Measurements from ENCODE around the gene NFATC2IP.
A peak's percentile ranks its signal among the peaks of the same experiment; 100 is the strongest.
"Not testable (repeated sequence)": the region's sequence is repeated elsewhere in the genome, so short reads cannot be mapped to it uniquely, and the experiment has no call there.

NFATC2IP gene

DNA sequence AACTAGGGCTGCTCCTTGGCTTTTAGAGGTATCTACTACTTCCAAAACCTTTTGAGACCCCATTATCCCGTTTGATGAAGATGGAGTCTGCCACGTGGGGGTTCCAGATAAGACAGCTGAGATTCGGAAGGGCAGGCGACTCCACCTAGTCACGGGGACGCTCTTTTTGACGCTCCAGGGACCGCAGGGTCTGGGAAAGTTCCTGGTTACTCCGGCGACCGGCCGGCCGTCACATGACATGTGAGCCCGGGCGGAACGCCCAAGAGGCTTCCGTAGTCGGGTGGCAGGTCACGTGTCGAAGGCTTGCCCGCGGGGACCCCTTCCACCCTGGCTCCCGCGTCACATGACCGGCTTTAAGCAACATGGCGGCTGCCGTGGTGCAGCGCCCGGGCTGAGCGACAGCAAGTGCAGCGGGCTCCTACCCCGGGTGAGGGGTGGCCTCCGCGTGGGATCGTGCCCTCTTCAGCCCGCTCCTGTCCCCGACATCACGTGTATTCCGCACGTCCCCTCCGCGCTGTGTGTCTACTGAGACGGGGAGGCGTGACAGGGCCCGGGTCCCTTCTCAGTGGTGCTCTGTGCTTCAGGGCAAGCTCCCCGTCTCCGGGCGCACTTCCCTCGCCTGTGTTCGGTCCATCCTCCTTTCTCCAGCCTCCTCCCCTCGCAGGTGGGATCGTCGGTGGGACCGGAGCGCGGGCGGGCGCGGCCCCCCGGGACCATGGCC lies 23.9 kb downstream of the NFATC2IP start, which contains the start of gene SPNS1:
TSS of gene SPNS1 (plus strand) at position 342 of the 721 bp plus-strand sequence. CDS start at position 716, 374 bp downstream.
- DNase-seq: peak; percentile 94

DNA sequence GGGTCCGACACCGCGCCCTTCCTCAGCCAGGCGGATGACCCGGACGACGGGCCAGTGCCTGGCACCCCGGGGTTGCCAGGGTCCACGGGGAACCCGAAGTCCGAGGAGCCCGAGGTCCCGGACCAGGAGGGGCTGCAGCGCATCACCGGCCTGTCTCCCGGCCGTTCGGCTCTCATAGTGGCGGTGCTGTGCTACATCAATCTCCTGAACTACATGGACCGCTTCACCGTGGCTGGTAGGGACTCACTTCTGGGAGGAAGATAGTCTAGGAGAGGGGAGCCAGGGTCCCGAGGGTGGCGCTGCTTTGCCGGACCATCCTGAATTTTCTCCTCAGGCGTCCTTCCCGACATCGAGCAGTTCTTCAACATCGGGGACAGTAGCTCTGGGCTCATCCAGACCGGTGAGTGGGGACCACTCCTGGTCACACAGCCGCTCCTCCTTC lies 24.4 kb downstream of the NFATC2IP start:
- no peak for DNase-seq

DNA sequence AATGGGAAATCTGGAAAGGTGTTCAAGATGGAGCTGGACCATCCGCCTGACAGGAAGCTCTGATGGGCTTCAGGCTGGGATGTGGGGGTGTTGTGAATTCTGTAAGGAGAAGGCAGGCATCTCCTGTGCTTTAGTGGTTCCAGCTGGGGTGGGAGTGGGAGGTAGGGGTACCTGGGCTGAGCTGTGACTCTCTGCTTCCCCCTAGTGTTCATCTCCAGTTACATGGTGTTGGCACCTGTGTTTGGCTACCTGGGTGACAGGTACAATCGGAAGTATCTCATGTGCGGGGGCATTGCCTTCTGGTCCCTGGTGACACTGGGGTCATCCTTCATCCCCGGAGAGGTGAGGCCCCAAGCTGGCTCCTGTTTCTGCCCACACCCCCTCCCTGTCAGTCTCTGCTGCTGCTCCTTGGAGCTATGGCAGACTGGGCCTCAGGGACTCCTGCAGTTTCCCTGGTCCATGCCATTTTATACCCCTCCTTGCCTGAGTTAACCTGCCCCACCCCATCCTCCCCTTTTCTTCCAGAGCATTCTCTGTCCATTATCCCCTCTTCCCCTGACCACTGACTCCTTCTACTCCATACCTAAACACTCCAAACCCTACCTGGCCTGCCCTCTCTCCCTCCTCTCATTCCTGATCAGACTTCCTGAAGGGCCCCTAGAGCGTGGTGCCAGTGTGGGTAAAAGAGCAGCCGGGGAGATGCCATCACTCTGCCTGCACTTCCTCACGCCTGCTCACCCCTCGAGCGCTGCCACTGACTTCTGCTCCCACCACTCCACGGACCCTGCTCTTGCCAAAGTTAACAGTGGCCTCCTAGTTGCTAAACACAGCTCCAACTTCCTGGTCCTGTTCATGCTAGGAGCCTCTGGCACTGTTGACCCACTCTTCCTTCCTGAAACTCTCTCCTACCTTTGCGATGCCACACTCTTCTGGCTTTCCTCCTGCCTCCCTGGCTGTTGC lies 27.2 kb downstream of the NFATC2IP start:
- DNase-seq: no peak

DNA sequence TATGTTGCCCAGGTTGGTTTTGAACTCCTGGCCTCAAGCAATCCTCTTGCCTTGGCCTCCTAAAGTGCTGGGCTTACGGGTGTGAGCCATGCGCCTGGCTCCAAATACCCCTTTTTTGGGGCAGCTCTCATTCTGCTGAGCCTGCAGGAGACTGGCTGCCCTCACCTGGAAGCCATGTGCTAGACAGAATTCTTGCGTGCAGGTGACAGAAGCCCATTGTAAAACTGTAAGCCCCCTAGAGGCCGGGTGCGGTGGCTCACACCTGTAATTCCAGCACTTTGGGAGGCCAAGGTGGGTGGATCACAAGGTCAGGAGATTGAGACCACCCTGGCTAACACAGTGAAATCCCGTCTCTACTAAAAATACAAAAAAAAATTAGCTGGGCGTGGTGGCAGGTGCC lies 29.6 kb downstream of the NFATC2IP start:
- not testable (repeated sequence) for DNase-seq

DNA sequence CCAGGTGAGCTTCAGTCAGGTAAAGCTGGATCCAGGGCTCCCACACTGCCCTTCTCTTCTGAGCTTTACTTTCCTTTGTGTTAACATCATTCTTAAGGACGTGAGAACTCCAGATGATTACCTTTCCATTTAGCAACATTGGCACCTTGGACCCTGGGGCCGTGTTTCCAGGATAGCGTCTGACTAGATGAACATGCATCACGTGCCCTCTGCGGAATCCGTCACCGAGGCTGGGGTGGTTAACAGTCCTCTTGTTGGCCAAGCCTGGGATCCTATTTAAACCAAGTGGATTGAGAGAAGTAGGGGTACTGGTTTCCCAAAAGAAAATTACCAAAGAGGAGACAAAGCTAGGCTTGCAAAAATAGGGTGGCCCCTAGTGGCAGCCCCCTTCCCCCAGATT lies 30.2 kb downstream of the NFATC2IP start:
- no peak for DNase-seq

DNA sequence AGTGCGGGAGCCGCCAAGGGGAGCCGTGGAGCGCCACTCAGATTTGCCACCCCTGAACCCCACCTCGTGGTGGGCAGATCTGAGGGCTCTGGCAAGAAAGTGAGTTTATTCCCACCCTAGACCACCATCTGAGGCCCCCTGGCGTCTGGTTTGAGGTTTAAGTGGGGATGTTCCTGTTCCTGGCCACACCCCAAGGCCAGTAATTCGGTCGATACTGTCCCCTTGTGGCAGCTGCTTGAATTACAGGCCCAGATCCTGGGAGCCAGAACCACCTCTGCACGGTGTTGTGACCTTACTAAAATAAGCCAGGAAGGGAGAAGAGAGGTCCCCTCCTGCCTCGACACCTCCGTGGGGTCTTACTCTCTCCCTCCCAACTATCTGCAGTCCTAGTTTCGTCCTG lies 30.8 kb downstream of the NFATC2IP start:
- DNase-seq: no peak

DNA sequence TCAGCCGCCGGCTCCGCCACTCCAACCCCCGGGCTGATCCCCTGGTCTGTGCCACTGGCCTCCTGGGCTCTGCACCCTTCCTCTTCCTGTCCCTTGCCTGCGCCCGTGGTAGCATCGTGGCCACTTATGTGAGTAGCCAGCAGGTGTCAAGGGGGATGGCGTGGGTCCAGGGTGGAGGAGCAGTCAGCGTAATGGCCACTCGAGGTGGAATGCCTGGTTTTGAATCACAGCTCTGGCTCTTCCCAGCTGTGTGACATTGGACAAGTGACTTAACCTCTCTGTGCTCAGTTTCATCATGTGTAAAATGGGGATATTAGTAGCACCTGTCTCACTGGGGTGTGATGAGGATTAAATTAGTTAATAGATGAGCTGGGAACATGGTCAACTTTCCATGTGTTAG lies 31.7 kb downstream of the NFATC2IP start:
- DNase-seq: no peak

DNA sequence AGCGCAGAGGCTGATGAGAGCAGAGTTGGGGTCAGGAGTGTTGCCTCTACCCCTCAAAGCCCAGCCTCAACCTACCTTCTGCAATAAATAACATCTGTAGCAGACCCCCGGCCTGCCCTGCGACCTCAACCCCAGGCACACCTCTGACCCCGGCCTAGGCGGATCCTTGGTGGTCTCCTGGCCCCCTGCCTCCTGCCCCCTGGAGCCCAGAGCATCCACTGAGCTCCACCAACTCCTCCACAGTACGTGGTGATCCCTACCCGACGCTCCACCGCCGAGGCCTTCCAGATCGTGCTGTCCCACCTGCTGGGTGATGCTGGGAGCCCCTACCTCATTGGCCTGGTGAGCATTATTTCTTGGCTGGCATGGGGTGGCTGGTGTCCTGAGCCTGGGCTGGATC lies 32.2 kb downstream of the NFATC2IP start:
- DNase-seq: no peak

DNA sequence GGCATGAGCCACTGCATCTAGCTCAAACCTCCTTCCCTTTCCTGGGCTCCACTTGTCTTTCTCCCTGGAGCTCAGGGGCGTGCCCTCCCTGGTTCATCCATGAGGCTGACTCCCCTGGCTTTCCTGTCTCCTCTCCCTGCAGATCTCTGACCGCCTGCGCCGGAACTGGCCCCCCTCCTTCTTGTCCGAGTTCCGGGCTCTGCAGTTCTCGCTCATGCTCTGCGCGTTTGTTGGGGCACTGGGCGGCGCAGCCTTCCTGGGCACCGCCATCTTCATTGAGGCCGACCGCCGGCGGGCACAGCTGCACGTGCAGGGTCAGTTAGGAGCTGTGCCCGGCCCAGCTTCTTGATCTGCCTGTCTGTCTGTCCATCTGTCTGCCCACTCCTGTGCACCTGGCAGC lies 32.9 kb downstream of the NFATC2IP start:
- DNase-seq: no peak

DNA sequence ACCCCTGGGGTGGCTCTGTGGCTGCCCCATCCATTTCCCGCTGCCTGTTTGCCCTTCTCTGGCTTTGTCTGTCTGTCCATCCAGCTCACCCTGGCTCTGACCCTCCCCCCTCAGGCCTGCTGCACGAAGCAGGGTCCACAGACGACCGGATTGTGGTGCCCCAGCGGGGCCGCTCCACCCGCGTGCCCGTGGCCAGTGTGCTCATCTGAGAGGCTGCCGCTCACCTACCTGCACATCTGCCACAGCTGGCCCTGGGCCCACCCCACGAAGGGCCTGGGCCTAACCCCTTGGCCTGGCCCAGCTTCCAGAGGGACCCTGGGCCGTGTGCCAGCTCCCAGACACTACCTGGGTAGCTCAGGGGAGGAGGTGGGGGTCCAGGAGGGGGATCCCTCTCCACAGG lies 33.4 kb downstream of the NFATC2IP start:
- DNase-seq: no peak

DNA sequence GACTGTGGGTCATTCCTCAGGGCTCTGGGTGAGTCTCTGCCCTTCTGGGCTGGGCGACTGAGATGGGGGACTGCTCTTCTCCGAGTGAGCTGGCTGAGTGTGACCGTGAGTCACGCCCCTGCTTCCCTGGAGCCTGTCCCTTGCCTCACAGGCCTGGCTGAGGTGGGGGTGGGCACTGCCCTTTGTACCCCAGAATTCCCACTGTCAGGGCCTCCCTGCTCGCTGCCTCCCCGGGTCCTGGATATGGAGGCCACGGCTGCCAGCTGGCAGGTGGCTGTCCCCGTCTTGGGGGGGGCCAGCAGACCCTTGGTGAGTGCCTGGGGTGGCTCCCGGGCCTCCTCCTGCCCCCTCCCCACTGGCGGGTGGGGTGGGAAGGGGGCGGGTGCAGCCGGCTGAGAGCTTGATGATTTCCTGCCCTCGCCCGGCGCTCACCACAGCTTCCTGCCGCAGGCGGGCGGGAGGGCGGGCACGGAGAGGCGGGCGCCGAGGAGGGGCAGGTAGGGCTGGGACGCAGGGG lies 33.9 kb downstream of the NFATC2IP start, which contains the start of gene LAT:
TSS of gene LAT (plus strand) at position 434 of the 517 bp plus-strand sequence. CDS start 366 bp downstream, outside the sequence.
- DNase-seq: peak; percentile 78

DNA sequence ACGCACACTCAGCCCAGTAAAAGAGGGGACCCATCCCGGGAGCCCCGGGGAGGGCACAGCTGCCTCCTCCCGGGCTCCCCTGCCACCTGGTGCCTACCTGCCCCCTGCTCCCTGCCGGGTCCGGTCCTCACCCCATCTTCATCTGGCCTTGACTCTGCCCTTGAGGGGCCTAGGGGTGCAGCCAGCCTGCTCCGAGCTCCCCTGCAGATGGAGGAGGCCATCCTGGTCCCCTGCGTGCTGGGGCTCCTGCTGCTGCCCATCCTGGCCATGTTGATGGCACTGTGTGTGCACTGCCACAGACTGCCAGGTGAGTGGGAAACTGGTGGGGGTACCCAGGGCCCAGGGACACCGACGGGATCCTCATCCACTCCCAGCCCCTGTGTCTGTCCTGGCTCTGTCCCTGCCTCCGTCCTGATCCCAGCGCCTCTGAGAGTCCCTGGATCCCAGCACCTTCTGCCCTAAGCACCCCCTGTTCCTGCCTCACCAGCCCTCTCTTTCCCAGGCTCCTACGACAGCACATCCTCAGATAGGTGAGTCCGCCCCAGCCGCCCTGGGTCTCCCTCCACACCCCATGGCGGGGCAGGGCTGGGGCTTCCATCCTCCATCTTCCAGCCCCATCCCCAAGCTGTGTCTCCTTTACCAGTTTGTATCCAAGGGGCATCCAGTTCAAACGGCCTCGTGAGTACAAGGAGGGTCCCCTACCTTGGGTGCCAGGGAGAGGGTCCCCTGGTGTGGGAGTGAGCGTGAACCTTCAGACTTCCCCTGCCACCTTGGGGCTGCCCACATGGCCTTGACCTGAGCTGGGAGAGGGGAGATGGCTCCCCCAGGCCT lies 34.7 kb downstream of the NFATC2IP start:
- DNase-seq: no peak

DNA sequence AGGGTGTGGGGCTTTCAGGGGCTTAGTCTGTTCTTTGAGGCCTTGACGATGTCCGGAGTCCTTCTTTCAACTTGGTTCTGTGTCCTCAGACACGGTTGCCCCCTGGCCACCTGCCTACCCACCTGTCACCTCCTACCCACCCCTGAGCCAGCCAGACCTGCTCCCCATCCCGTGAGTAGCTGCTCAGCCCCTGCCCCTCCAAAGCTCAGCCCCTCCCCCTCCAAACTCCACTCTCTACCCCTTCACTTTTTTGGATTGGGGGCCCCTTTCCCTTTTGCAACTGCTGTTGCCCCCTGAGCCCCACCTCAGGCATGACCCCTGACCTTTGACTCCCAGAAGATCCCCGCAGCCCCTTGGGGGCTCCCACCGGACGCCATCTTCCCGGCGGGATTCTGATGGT lies 35.3 kb downstream of the NFATC2IP start:
- no peak for DNase-seq

DNA sequence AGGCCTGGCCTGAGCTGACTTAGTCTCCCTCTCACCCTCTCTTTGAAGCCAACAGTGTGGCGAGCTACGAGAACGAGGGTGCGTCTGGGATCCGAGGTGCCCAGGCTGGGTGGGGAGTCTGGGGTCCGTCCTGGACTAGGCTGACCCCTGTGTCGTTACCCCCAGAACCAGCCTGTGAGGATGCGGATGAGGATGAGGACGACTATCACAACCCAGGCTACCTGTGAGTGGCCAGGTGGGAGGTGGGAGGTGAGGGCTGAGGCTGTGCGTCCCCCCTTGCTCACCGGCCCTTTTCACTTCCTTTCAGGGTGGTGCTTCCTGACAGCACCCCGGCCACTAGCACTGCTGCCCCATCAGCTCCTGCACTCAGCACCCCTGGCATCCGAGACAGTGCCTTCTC lies 35.8 kb downstream of the NFATC2IP start:
- no peak for DNase-seq

DNA sequence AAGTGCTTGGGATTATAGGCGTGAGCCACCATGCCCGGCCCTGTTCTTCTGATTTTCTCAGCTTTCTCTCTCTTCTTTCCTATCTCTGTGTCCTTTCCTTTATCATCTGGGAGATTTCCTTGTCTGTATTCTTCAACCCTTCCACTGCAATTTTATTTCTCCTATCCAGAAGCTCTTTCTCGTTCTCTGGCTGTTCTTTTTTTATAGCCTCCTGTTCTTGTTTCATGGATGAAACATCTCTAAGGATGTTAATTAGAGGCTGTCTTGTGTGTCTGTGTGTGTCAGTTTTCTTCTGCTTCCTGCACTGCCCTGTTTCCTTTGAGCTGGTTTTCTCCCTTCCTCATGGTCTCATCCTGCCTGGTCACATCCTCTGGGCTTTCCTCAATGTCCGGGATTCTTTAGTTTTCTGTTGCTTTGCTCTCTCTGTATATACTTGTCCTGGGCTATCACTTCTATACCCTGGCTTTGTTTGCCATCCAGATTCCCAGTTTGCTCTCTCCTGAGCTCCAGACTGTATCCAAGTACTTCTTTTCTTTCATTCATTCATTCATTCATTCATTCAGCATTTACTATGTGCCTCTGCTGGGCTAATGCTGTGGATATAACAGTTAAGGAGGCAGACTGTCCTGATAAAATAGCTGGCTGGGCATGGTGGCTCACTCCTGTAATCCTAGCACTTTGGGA lies 36.6 kb downstream of the NFATC2IP start:
- no peak for DNase-seq

DNA sequence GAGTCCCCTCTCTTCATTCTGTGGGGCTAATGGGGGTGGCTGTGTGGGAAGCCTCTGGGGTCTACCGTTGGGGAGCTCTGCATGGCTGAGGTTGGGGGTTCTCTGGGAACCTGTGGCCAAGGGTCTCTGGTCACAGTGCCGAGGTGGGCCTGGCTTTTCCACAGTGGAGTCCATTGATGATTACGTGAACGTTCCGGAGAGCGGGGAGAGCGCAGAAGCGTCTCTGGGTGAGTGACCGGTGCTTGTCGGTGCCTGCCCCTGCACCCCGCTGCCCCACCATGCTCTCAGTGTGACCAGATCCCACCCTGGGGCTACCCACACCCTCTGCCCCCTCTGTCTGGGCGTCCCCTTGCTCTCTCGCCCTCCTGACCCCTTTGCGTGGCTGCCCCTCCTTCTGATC lies 38.6 kb downstream of the NFATC2IP start:
- DNase-seq: no peak

DNA sequence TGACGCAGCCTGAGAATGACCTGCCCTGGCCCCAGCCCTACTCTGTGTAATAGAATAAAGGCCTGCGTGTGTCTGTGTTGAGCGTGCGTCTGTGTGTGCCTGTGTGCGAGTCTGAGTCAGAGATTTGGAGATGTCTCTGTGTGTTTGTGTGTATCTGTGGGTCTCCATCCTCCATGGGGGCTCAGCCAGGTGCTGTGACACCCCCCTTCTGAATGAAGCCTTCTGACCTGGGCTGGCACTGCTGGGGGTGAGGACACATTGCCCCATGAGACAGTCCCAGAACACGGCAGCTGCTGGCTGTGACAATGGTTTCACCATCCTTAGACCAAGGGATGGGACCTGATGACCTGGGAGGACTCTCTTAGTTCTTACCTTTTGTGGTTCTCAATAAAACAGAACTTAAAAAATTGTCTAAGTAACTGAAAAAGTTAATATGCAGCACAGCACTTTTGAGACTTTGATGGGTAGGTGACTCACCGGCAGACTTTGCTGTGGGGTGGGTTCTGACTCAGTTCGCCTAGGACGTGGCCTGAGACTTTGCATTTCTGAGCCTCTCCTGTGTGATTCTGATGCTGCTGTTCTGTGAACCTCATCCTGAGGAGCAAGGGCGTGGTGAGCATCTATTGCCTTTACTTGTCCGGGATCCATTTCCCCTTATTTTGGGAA lies 39.8 kb downstream of the NFATC2IP start:
- no peak for DNase-seq

DNA sequence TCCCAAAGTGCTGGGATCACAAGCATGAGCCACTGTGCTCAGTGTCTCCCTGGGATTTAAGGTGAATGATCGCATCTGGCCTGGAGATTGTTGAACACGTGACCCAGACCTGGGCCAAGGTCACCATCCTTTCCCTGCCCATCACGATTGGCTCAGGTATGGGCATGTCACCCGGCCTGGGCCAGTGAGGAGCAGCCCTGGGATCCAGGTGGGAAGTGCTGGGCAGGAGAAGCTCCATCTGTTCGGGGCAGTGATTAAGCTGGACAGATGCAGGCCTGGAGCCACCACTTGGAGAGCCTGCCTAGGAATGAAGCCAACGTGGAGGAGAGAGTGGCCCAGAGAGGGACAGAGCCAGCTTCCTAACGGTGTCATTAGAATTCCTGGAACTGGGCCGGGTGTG lies 41.0 kb downstream of the NFATC2IP start:
- no peak for DNase-seq

DNA sequence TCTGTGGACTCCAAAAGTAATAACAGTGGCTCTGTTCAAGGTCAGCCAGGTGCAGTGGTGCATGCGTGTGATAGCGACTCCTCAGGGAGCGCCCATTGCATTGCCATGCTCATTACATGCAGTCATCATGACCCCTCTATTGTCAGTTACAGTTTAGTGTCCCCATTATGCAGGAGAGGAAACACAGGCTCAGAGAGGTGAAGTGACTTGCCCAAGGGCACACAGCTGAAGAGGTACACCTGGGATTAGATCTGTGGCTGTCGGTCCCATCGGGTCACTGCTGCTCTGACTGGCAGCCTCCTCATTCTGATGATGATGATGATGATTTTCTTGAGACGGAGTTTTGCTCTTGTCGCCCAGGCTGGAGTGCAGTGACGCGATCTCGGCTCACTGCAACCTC lies 41.8 kb downstream of the NFATC2IP start:
- DNase-seq: no peak

DNA sequence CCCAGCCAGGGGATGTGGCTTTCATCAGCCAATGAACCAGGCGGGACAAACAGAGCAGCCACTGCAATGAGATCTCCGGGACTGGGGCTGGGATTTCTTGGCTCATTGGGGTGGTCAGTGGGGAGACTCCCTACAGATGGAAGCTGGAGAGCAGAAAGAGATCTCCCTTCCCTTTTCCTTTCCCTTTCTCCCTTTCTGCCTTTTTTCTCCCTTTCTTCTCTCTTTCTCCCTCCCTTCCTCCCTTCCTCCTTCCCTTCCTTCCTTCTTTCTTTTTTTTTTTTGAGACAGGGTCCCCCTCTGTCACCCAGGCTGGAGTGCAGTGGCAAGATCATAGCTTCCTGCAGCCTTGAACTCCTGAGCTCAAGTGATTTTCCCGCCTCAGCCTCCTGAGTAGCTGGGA lies 48.1 kb downstream of the NFATC2IP start:
- DNase-seq: no peak

DNA sequence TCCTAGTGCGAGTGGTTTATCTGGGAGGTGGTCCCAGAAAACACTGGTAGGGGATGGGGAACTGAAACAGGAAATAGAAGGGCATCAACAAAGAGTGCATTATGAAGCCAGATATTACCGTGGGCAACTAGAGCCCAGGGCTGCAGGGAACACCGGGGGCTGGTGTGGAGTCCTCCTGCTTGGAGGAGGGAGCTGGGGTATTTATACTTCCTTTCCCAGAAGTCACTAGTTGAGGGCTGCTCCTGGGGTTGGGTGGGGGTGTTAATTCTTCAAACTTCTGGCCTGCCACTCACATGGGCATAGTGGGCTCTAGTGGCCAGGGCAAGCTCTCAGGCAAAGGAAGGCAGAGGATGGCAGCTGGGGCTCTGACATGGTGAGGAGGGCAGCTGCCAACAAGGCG lies 48.8 kb downstream of the NFATC2IP start:
- DNase-seq: no peak

Measured in CD4-positive, alpha-beta T cell treated with Interleukin-15 for 1 hour (primary cell).